DLD1 (cell line): ENCODE data around the gene ANKRD52.
"Not testable (repeated sequence)": the region's sequence is repeated elsewhere in the genome, so short reads cannot be mapped to it uniquely, and the experiment has no call there.

Source experiments
- in situ Hi-C: cut with HindIII; loops from 2 replicates; pipeline ENCODE4 v1.10.0; 2017; ENCODE audit warnings: low sequenced_read_pairs

Gene ANKRD52

GRCh38 chr12:56258068-56258819 lies at the start of gene ANKRD52:
ANKRD52 (minus strand) TSS chr12:56258384; CDS start chr12:56258269, 115 bp downstream.
- in situ Hi-C loops: no loop called here

GRCh38 chr12:56307221-56307965 lies 49.2 kb upstream of the ANKRD52 start:
- in situ Hi-C loops: no loop called here

- in situ Hi-C loops: no loop called here
Measured at GRCh38 chr12:56304872-56305590, 46.8 kb upstream of the ANKRD52 start.

DNA sequence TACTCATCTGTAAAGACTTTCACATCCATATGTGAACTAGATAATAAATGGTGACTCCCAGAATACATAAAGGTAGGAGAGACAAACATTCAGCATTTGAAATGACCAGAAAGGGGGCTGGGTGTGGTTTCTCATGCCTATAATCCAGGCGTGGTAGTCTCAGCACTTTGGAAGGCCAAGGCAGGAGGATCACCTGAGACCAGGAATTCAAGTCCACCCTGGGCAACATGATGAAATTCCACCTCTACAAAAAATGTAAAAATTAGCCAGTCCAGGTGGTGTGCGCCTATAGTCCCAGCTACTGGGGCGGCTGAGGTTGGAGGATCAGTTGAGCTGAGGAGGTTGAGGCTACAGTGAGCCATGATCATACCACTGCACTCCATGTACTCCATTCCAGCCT lies 46.1 kb upstream of the ANKRD52 start:
- in situ Hi-C loops: no loop called here

- in situ Hi-C loops: no loop called here
Measured at GRCh38 chr12:56300644-56301464, 42.7 kb upstream of the ANKRD52 start.

DNA sequence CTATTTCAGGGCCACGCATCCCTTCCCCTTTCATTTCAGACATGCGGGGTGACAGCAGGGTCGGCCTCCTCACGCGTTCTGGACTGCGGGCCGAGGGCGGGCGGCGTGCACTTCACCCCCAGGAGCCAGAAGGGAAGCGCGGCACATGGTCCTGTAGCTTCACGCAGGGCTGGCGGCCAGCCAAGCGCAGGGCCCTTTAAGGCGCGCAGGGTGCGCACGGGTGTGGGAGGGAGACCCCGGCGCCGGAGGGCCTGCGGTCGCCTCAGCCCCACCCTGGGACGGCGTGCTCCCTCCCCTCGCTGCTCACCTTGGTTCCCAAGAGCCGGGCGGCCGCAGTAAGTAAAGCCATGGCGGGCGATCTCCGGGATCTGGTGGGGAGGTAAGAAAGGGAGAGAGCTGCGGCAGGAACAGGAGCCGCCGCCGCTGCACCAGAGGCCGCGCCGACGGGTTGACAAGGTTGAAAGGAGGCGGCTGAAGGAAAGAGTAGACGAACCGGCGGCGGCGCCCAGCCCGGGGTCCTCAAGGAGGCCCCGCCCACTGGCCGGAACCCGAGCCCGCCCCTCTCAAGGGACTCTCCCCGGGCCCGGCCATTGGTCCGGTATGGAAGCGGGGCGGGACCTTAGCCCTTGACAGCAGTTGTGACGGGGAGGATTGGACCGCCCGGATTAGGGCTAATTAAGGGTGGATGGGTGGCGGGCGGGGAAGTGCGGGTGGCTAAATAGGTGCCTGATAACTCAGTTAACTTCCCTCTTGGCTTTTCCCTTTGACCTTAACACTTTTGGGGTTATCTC lies 41.9 kb upstream of the ANKRD52 start, which contains the start of gene CS:
CS (minus strand) TSS at position 478 of the 791 bp plus-strand sequence; CDS start at position 349, 129 bp downstream.
- in situ Hi-C loops: no loop called here

DNA sequence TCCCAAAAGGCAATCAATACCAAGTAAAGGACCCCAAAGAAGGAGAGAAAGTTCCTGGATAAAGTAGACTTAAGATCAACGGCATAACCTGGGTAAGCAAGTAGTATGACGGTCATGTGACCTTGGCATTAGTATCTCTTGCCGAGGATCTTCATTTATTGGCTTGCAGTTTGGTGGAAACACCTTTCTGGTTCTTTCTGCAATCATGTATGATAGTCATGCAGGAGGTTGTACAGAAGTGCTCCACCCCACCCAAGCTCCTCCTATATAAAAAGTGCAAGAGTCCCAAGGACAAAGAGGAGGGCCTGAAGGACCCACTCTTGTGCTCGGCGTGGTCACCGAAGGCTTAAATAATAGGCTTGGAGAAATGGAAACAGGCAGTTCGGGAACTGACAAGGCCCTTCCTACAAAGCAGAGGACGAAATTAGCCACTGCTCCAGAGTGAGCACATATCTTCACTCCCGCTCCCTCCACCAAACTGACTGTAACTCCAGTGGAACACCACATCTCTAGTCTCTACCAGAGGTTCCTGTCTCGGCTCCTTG lies 41.2 kb upstream of the ANKRD52 start:
- in situ Hi-C loops: no loop called here

GRCh38 chr12:56298828-56299227 lies 40.6 kb upstream of the ANKRD52 start:
- in situ Hi-C loops: no loop called here

- in situ Hi-C loops: no loop called here
Measured at GRCh38 chr12:56297400-56297799, 39.2 kb upstream of the ANKRD52 start.

DNA sequence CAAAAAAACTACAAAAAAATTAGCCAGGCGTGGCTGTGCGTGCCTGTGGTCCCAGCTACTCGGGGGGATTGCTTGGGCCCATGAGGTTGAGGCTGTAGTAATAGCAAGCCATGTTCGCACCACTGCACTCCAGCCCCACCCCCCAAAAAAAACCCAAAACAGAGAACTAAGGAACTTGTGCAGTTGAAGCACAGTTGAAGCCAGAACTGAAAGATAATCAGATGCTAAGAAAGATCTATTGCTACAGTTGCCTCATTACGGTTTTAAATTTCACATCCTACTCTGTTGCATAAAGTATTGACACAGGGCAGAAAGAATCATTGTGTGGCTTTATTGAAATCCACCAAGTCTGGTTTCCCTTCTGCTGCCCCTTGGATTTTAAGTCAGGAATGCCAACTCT lies 38.1 kb upstream of the ANKRD52 start:
- in situ Hi-C loops: no loop called here

GRCh38 chr12:56293795-56294194 lies 35.6 kb upstream of the ANKRD52 start:
- in situ Hi-C loops: no loop called here

GRCh38 chr12:56288705-56289387 lies 30.7 kb upstream of the ANKRD52 start:
- in situ Hi-C loops: no loop called here

- in situ Hi-C loops: no loop called here
Measured at GRCh38 chr12:56286044-56286830, 28.1 kb upstream of the ANKRD52 start.

GRCh38 chr12:56284263-56284662 lies 26.1 kb upstream of the ANKRD52 start:
- in situ Hi-C loops: not testable (repeated sequence)

DNA sequence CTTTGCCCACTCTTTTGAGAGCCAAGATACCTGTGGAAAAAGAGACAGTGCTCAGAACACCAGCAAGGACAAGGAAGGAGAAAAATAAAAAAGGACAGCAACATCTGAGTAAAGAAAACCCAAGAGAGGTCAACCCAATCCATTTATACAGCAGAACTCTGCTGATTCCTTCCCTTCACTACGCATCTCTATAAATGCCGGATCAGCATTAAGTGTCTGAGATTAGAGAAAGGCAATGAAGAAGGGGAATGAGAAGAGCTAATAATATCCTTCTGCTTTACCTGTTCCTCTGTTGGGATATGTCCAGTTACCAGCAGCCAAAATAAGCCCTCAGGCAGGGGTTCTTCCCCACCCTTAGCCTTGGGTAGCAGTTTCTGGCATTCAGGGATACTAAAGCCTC lies 24.4 kb upstream of the ANKRD52 start:
- in situ Hi-C loops: no loop called here

- in situ Hi-C loops: no loop called here
Measured at GRCh38 chr12:56282030-56282429, 23.8 kb upstream of the ANKRD52 start.

DNA sequence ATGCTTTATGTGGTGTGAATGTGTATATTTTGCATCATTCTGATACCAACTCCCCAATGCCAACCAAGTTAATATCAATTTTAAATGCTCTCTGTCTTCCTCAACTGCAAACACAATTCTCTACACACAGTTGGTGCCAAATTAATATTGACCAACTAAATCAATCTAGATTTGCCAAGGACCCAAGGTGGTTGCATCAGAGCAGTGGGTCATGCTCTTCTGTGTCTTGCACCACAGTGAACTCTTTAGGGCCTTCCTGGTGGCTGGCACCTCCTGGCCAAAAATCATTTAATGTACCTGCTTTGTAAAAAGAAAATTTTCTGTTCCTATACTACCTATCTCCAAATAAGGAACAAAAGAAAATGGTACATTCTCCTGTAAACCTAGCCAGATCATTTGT lies 22.7 kb upstream of the ANKRD52 start:
- in situ Hi-C loops: no loop called here

DNA sequence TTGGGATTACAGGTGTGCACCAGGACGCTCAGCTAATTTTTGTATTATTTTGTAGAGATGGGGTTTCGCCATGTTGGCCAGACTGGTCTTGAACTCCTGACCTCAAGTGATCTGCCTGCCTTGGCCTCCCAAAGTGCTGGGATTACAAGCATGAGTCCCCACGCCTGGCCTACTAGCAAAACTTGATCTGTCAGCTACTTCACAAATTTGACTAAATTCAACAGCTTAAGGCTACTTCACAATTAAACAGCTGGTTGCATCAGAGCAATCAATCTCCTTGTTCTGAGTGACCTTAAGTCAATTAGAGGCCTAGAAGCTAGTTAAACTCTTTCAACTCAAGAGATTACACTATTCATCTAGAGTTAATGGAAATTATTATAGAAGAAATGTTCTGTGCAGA lies 20.7 kb upstream of the ANKRD52 start:
- in situ Hi-C loops: no loop called here
